Brain microvascular endothelial cell (primary cell): ENCODE data around the gene GDF10.

Experiments
- DNase-seq: peaks from one replicate; pipeline ENCODE4 v3.0.0-alpha.2; 2020
- H3K27ac ChIP-seq: fragments of 250-450 bp; sonication (Bioruptor Pico); 2 replicates; pipeline ENCODE4 v1.5.1; 2020; ENCODE audit warnings: mild to moderate bottlenecking, moderate library complexity
- H3K27me3 ChIP-seq: fragments of 250-450 bp; sonication (Bioruptor Pico); replicated peaks from 2 replicates; pipeline ENCODE4 v1.5.1; 2020; ENCODE audit warnings: mild to moderate bottlenecking
- H3K36me3 ChIP-seq: fragments of 250-450 bp; sonication (Bioruptor Pico); replicated peaks from 2 replicates; pipeline ENCODE4 v1.5.1; 2020; ENCODE audit warnings: mild to moderate bottlenecking
- H3K4me3 ChIP-seq: 2 replicates; pipeline ENCODE4 v1.5.1; 2011; ENCODE audit warnings: low read depth, mild to moderate bottlenecking, control low read depth, low read length, moderate library complexity
- in situ Hi-C: cut with HindIII; loops from 2 replicates; pipeline ENCODE4 v1.10.0; 2017; ENCODE audit warnings: low sequenced_read_pairs, low pct_ligation_motif_present
- TF ChIP-seq, protein P1 (sequence below): IDR thresholded peaks from 2 replicates; pipeline ENCODE4 v1.5.1; 2011; ENCODE audit warnings: low read depth, mild to moderate bottlenecking, moderate library complexity, low read length, control low read depth, inconsistent platforms; ENCODE audit errors: missing control alignments

The GDF10 gene

DNA sequence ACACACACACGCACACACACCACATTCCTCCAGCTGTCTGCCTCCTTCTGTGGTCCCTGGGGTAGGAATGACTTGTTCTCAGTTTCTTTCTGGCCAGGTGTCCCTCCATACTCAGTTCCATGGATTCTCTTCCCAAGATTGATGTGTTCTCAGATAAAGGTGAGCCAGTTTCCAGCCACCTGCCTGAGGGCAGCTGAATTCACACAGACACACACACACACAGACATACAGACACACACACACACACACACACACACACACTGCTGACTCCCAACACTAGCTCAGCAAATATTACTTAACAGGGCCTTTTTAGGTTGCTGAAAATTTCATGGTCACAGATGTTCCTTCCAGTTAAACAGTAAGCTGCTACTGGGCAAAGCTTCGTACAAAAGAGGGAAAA, 45.4 kb upstream of the GDF10 start:
- H3K27ac ChIP-seq = no peak overlapping the region
- in situ Hi-C loops = no loop called here
- TF ChIP-seq, protein P1, sequence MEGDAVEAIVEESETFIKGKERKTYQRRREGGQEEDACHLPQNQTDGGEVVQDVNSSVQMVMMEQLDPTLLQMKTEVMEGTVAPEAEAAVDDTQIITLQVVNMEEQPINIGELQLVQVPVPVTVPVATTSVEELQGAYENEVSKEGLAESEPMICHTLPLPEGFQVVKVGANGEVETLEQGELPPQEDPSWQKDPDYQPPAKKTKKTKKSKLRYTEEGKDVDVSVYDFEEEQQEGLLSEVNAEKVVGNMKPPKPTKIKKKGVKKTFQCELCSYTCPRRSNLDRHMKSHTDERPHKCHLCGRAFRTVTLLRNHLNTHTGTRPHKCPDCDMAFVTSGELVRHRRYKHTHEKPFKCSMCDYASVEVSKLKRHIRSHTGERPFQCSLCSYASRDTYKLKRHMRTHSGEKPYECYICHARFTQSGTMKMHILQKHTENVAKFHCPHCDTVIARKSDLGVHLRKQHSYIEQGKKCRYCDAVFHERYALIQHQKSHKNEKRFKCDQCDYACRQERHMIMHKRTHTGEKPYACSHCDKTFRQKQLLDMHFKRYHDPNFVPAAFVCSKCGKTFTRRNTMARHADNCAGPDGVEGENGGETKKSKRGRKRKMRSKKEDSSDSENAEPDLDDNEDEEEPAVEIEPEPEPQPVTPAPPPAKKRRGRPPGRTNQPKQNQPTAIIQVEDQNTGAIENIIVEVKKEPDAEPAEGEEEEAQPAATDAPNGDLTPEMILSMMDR = no peak
- no peak overlapping the region for H3K4me3 ChIP-seq
- H3K27me3 ChIP-seq = no peaks in the 10 kb centered on the region
- no peak for DNase-seq
- no peaks in the 10 kb centered on the region for H3K36me3 ChIP-seq

DNA sequence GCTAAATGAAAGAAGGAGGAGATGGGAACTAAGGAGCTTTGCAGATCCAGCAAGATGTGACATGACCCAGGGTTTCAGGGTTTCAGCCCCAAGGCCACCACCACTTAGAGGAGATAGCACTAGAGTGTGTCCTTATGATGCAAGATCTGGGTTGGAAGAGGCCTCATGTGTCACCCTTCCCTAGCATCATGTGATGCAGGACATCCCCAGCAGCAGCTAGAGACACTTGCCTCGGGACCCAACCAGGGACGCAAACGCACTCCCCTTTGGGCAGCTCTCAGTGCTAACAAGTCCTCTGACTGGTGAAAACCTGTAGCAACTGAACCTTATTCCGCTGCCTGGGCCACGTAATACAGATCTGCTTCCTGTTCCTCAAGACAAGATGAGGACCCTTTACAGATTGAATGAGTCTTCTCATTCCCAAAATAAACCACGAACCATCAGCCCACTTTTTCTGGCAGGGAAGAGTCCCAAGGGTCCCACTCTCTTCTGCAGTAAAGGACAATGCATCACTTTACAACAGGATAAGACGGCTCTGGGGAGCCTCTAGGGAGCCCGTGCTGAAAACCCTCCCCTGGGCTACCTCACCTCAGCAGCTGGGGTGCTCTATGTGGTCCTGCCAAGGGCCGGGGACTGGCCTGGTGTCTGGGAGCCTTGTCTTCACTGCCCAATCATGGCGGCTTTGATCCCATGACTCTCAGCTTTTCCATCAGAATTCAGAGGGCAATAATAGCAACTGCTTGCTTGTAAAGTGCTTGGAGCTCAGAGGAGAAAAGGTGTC, 44.8 kb upstream of the GDF10 start:
- Histone ChIP-seq H3K36me3 (no peaks in the 10 kb centered on the region), H3K27me3 (no peaks in the 10 kb centered on the region), H3K4me3 (no peak overlapping the region), H3K27ac (no peak overlapping the region)
- TF ChIP-seq, protein P1 = no peak
- in situ Hi-C loops = no loop called here
- no peak for DNase-seq

DNA sequence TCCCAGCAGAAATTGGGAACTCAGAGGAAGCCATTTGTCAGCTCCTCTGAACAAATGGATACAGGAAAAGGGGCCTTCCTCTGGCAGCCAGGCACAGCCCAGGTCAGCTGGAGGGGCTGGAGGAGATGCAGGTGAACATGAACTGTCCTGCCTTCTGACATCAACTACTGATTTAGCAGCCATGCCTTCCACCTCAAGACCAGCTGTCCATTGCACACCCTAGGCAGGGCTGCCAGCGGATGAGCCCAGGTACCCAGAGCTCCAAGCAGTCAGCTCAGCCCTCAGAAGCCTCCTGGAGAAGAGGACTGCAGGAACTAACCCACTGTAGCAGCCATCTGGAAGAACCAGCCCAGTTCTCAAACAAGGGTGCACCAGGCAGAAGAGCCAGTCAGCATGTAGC, 44.1 kb upstream of the GDF10 start:
- DNase-seq = no peak
- TF ChIP-seq, protein P1 = no peak
- Histone ChIP-seq H3K27me3 (no peaks in the 10 kb centered on the region), H3K4me3 (no peak overlapping the region), H3K27ac (no peak overlapping the region), H3K36me3 (no peaks in the 10 kb centered on the region)
- in situ Hi-C loops = no loop called here

DNA sequence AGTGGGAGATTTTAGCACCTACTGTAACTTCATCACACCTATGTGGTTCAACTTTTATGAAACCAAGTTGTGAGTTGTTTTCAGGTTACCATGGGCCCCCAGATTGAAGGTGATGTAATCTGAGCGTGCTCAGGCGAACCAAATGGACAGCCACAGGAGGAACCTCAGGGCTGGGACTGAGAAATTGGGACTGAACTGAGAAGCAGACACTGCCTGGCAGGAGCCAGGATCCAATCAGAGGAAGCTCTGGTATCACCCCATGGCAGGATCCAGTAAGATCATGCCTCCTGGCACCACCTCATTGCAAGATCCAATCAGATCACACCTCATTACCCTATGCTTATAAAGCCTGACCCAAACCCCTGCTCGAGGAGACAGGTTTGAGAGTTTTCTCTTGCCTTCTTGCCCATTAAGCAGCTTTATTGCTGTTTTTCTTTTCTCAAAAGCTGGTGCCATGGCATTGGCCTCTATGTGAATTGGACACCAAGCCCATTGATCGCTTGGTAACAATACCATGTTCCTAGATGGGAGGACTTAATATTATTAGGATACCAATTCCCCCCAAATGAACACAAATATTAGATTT, 43.2 kb upstream of the GDF10 start:
- in situ Hi-C loops = no loop called here
- H3K4me3 ChIP-seq = no peak overlapping the region
- H3K27me3 ChIP-seq = no peaks in the 10 kb centered on the region
- DNase-seq = no peak
- H3K27ac ChIP-seq = no peak overlapping the region
- H3K36me3 ChIP-seq = no peaks in the 10 kb centered on the region
- TF ChIP-seq, protein P1 = no peak

DNA sequence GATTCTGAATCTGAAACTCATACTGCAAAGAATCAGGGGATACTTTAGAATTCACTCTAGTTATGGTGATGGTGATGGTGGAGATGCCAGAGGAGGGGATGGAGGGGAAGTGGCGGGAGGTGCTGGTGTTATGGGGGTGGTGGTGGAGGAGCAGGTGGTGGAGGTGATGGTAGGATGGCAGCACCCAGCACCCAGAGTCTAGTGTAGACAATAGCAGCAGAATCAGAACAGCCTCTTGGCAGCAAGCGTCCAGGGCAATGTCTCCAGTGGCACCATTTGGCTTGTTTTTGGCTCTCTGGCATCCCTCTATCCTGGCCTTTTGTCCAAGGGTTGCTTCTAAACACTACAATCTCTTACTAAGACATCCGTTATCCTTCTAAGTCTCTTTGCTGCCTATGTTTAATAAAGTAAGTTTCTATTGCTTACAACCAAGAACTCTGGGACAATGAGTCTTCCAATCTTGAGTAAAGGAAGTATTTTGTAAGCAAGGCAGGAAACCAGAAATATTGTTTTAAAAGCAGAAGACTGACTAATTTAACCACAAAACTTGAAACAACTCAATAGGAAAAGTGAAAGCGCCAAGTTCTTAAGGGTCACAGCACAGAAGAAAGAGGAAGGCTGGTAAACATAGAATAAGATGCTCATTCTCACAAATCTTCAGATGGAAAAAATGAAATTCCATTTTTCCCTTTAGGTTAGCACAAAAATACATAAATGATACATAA, 42.4 kb upstream of the GDF10 start:
- Histone ChIP-seq H3K27ac (peak overlapping the region; percentile 36), H3K27me3 (no peaks in the 10 kb centered on the region), H3K36me3 (no peaks in the 10 kb centered on the region), H3K4me3 (no peak overlapping the region)
- peak; percentile 31 for DNase-seq
- in situ Hi-C loops = no loop called here
- TF ChIP-seq, protein P1 = no peak
